Measurements from ENCODE around the gene PHKA2.

- TF ChIP-seq MAFK (IDR thresholded peaks at IDR 0.05; ENCODE audit: low read depth, low read length) = no peak
- TF ChIP-seq CTCF (conservative IDR thresholded peaks at IDR 0.05; ENCODE audit: low read depth, low read length) = peak; percentile 51
- no peak; the same call in 1 of the 2 replicates for TF ChIP-seq SMC3 (IDR thresholded peaks at IDR 0.05; ENCODE audit: low read depth, low read length)
- peak; percentile 48 for TF ChIP-seq RAD21 (IDR thresholded peaks at IDR 0.05; ENCODE audit: low read length)
- TF ChIP-seq POLR2A (IDR thresholded peaks at IDR 0.05; ENCODE audit: low read depth, low read length) = no peak
- TF ChIP-seq BHLHE40 (IDR thresholded peaks at IDR 0.05; ENCODE audit: low read depth, low read length) = no peak
- no peak for TF ChIP-seq ELK1 (IDR thresholded peaks at IDR 0.05; ENCODE audit: borderline replicate concordance, low read depth, low read length)
Measured at GRCh38 chrX:19017271-19017670, 33.4 kb upstream of the PHKA2 start.
